ENCODE results near the gene CDSN.

CDSN gene

DNA sequence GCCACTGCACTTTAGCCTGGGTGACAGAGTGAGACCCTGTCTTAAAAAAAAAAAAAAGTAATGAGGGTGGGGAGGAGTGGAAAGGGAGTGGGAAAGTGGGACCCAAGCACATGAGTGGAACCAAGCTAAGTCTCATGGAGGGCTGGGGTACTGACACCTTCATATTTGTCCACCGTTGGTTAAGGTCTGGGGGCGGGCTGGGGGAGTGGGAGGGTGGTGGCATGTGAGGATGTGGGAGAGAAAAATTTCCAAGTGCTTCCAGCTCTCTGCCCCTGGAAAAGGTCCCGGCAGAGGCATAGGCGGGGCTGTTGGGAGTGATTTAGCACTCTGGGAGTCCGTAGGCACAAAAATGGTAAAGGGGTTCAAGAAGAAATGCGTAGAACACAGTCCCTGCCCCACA lies 12.6 kb upstream of the CDSN start:
- H3K9ac ChIP-seq (ENCODE audit: low read depth, low read length), result no peak overlapping the region
- no peaks in the 10 kb centered on the region for H3K9me3 ChIP-seq (ENCODE audit: control insufficient read depth, insufficient read depth, low read length)
- H3K36me3 ChIP-seq (ENCODE audit: insufficient read depth, low read length), result no peaks in the 10 kb centered on the region
- peaks cover 3% of the 10 kb centered on the region for H3K4me1 ChIP-seq (ENCODE audit: insufficient read depth, low read length)

- Histone ChIP-seq H3K4me1 (ENCODE audit: insufficient read depth, low read length) (no peaks in the 10 kb centered on the region; the same call in 1 of the 2 replicates), H3K9ac (ENCODE audit: low read depth, low read length) (no peak overlapping the region), H3K36me3 (ENCODE audit: insufficient read depth, low read length) (no peaks in the 10 kb centered on the region), H3K9me3 (ENCODE audit: control insufficient read depth, insufficient read depth, low read length) (no peaks in the 10 kb centered on the region)
Measured at GRCh38 chr6:31131595-31131994, 11.3 kb upstream of the CDSN start.

- Histone ChIP-seq H3K9me3 (ENCODE audit: control insufficient read depth, insufficient read depth, low read length) (no peaks in the 10 kb centered on the region), H3K9ac (ENCODE audit: low read depth, low read length) (no peak overlapping the region), H3K4me1 (ENCODE audit: insufficient read depth, low read length) (no peaks in the 10 kb centered on the region; the same call in 1 of the 2 replicates), H3K36me3 (ENCODE audit: insufficient read depth, low read length) (no peaks in the 10 kb centered on the region)
Measured at GRCh38 chr6:31130751-31131150, 10.5 kb upstream of the CDSN start.

DNA sequence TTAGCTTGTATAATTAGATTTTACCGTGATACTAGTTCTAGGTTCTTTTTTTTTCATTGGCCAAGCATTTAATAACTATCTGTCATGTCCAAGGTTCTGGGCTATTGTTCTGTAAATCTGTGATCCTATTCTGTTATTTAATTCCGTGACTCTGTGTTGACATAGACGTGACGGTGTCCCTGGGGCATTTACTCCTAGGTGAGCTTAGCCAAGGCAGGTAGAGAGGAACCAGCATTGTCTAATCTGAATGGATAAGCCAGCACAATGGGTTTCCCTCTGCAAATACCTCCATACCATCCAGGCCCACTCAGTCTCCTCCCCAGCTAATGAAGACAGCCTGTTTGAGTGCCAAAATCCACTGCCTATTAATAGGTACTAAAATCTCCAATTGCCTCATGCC lies 8.9 kb upstream of the CDSN start:
- Histone ChIP-seq H3K36me3 (ENCODE audit: insufficient read depth, low read length) (no peaks in the 10 kb centered on the region), H3K4me1 (ENCODE audit: insufficient read depth, low read length) (peaks cover 5% of the 10 kb centered on the region; the same call in 1 of the 2 replicates), H3K9ac (ENCODE audit: low read depth, low read length) (no peak overlapping the region), H3K9me3 (ENCODE audit: control insufficient read depth, insufficient read depth, low read length) (no peaks in the 10 kb centered on the region)

- H3K36me3 ChIP-seq (ENCODE audit: insufficient read depth, low read length), result no peaks in the 10 kb centered on the region
- no peaks in the 10 kb centered on the region for H3K9me3 ChIP-seq (ENCODE audit: control insufficient read depth, insufficient read depth, low read length)
- no peak overlapping the region for H3K9ac ChIP-seq (ENCODE audit: low read depth, low read length)
- peaks cover 5% of the 10 kb centered on the region; the same call in 1 of the 2 replicates for H3K4me1 ChIP-seq (ENCODE audit: insufficient read depth, low read length)
Measured at GRCh38 chr6:31128093-31128676, 7.9 kb upstream of the CDSN start.

GRCh38 chr6:31126396-31127175 lies 6.3 kb upstream of the CDSN start:
- H3K4me1 ChIP-seq (ENCODE audit: insufficient read depth, low read length), result peaks cover 5% of the 10 kb centered on the region; the same call in 1 of the 2 replicates
- H3K9me3 ChIP-seq (ENCODE audit: control insufficient read depth, insufficient read depth, low read length), result no peaks in the 10 kb centered on the region
- no peaks in the 10 kb centered on the region for H3K36me3 ChIP-seq (ENCODE audit: insufficient read depth, low read length)
- no peak overlapping the region for H3K9ac ChIP-seq (ENCODE audit: low read depth, low read length)

- Histone ChIP-seq H3K9ac (ENCODE audit: low read depth, low read length) (no peak overlapping the region), H3K9me3 (ENCODE audit: control insufficient read depth, insufficient read depth, low read length) (no peaks in the 10 kb centered on the region), H3K4me1 (ENCODE audit: insufficient read depth, low read length) (peaks cover 5% of the 10 kb centered on the region; the same call in 1 of the 2 replicates), H3K36me3 (ENCODE audit: insufficient read depth, low read length) (no peaks in the 10 kb centered on the region)
Measured at GRCh38 chr6:31125586-31126363, 5.5 kb upstream of the CDSN start.

DNA sequence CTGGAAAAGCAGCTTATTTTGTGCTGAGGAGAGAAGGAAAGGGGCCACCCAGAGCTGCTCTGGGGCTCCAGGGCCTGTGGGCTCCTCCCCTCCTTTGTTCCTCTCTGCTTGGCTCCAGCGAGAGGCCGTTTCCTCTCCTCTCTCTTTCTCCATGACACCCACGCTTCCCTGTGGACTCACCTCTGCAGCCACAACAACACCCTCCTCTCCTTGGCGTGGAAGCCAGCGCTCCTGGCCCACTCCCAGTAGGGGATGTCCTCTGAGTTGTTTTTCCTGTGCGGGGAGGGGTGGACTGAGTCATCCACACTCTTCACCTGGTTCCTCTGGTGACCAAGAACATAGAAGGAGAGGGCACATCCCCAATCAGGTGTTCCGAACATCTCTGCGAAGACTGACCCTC lies 4.9 kb upstream of the CDSN start:
- Histone ChIP-seq H3K9me3 (ENCODE audit: control insufficient read depth, insufficient read depth, low read length) (no peaks in the 10 kb centered on the region), H3K9ac (ENCODE audit: low read depth, low read length) (no peak overlapping the region), H3K36me3 (ENCODE audit: insufficient read depth, low read length) (no peaks in the 10 kb centered on the region), H3K4me1 (ENCODE audit: insufficient read depth, low read length) (peaks cover 5% of the 10 kb centered on the region; the same call in 1 of the 2 replicates)

DNA sequence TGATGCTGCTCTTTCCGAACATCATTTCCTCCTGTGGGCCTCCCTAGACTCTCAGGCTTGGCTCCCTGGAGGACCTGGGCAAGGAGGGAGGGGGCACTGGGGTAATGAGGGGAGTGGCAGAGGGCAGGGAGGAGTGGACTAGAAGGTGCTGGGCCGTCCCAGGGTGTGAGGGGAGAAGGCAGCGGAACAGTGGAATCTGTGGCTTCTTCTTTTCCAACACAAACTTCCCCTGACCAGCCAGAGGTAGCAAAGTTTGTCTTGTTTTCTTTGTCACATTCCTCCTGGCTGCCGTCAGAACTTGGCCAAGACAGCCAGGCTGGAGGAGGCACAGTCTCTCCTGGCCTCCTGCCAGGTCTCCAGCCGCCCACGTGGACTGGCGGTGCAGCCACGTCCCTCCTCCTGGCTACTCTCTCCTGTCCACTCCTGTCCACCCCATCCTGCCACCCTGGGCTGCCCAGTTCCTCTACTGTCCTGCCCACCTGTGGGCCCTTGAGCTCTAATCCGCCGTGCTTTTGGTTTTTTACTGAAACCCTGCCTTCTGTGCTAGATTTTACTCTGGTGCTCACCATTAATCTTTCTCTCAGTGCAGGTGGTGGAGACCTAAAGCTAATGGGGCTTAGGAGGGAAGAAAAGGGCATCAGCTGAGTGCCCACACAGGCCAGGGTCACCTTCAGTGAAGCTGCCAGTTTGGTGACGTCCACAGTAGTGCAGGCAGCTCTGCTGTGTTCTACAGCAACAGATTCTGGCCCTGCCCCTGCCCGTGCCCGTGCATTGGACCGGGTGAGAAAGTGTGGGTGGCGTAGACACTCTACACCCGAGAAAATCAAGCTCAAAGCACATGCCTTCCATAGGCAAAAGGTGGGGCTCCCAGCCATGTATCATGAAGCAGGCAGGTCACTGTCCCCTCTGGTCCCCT lies 2.8 kb upstream of the CDSN start:
- Histone ChIP-seq H3K4me1 (ENCODE audit: insufficient read depth, low read length) (peaks cover 5% of the 10 kb centered on the region; the same call in 1 of the 2 replicates), H3K9me3 (ENCODE audit: control insufficient read depth, insufficient read depth, low read length) (no peaks in the 10 kb centered on the region), H3K36me3 (ENCODE audit: insufficient read depth, low read length) (no peaks in the 10 kb centered on the region), H3K9ac (ENCODE audit: low read depth, low read length) (no peak overlapping the region)

DNA sequence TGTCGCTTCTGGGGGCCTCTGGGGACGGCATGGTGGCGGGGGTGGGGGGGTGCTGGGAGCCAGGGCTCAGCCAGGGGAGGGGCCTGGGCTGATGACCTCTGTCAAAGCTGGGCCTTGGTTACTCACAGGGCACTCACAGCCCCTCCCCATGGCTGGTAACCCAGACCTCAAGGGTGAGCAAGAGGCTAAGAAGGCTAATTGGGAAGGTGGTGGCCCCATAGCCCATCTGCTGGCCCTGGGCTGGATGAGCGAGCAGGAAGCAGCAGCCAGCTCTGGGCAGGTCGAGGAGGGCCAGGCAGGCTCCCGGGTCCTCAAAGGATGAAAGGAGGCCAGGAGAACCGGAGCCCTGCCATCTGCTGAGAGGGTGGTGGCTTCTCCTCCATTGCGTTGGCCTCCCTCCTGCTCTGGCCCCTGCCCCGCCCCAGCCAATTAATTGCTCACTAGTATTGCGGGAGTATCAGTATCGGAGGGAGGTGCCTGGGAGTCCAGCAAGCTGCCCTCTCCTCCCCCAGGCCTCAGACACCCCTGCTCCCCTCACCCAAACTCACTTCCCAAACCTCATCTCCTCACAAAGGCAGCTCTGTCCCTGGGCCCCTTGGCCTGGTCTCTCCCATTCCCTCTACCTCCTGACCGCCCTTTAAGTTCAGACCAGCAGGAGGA lies 1.0 kb upstream of the CDSN start:
- Histone ChIP-seq H3K4me1 (ENCODE audit: insufficient read depth, low read length) (peaks cover 5% of the 10 kb centered on the region; the same call in 1 of the 2 replicates), H3K9me3 (ENCODE audit: control insufficient read depth, insufficient read depth, low read length) (no peaks in the 10 kb centered on the region), H3K9ac (ENCODE audit: low read depth, low read length) (no peak overlapping the region), H3K36me3 (ENCODE audit: insufficient read depth, low read length) (no peaks in the 10 kb centered on the region)

GRCh38 chr6:31118178-31118577 lies 2.1 kb downstream of the CDSN start:
- Histone ChIP-seq H3K9ac (ENCODE audit: low read depth, low read length) (no peak overlapping the region), H3K9me3 (ENCODE audit: control insufficient read depth, insufficient read depth, low read length) (no peaks in the 10 kb centered on the region), H3K4me1 (ENCODE audit: insufficient read depth, low read length) (peaks cover 15% of the 10 kb centered on the region; the same call in 1 of the 2 replicates), H3K36me3 (ENCODE audit: insufficient read depth, low read length) (no peaks in the 10 kb centered on the region)

- Histone ChIP-seq H3K9ac (ENCODE audit: low read depth, low read length) (no peak overlapping the region), H3K36me3 (ENCODE audit: insufficient read depth, low read length) (no peaks in the 10 kb centered on the region), H3K4me1 (ENCODE audit: insufficient read depth, low read length) (peaks cover 15% of the 10 kb centered on the region; the same call in 1 of the 2 replicates), H3K9me3 (ENCODE audit: control insufficient read depth, insufficient read depth, low read length) (no peaks in the 10 kb centered on the region)
Measured at GRCh38 chr6:31116661-31117385, 3.4 kb downstream of the CDSN start.
